ENCODE measurements around the gene PIF1.

DNA sequence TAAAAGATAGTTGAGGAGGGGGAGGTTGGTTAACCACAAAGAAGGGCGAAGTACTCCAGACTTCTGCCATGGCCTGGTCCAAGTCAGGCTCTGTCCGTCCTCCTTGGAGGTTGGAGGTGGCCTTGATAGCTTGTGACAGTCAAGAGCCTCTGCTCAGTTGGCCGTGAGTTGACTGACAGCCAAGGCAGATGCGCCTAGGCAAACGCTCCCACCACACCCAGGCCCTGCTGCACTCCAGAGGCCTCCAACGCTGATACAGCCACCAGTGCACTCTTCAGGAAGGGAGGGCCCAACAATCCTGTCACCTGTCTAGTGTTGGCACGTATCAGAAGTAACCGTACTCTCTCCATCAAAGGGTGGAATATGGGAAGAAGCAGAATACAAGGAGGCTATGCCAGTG, 59.4 kb downstream of the PIF1 start:
- TF ChIP-seq, protein P1, sequence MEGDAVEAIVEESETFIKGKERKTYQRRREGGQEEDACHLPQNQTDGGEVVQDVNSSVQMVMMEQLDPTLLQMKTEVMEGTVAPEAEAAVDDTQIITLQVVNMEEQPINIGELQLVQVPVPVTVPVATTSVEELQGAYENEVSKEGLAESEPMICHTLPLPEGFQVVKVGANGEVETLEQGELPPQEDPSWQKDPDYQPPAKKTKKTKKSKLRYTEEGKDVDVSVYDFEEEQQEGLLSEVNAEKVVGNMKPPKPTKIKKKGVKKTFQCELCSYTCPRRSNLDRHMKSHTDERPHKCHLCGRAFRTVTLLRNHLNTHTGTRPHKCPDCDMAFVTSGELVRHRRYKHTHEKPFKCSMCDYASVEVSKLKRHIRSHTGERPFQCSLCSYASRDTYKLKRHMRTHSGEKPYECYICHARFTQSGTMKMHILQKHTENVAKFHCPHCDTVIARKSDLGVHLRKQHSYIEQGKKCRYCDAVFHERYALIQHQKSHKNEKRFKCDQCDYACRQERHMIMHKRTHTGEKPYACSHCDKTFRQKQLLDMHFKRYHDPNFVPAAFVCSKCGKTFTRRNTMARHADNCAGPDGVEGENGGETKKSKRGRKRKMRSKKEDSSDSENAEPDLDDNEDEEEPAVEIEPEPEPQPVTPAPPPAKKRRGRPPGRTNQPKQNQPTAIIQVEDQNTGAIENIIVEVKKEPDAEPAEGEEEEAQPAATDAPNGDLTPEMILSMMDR (conservative IDR thresholded peaks at IDR 0.05; ENCODE audit: low read length), result no peak
- TF ChIP-seq EZH2phosphoT487 (IDR thresholded peaks at IDR 0.05; ENCODE audit: borderline replicate concordance, low read depth, low read length), result no peak
